Central memory CD8-positive, alpha-beta T cell (primary cell): Measurements from ENCODE around the gene FRMD4A.
"Not testable (repeated sequence)": the region's sequence is repeated elsewhere in the genome, so short reads cannot be mapped to it uniquely, and the experiment has no call there.

Source experiments
- ATAC-seq: fragments of 150-1000 bp; cut with Tn5 transposase; replicated peaks from 2 replicates; pipeline ENCODE4 v1.10.0; 2022; ENCODE audit warnings: mild to moderate bottlenecking, moderate FRiP score, moderate number of reproducible peaks; ENCODE audit not compliant: poor library complexity, severe bottlenecking; ENCODE audit errors: extremely low read depth
- DNase-seq, 2 donors: peaks; one replicate each; pipeline ENCODE4 v3.0.0; 2021; ENCODE audit warnings: low spot score in 2 of 2
- H3K27ac Mint-ChIP-seq: one replicate; pipeline ENCODE4 v1.8.0; 2022; ENCODE audit warnings: low read depth, mild to moderate bottlenecking, moderate library complexity, mixed read lengths
- H3K27me3 Mint-ChIP-seq: one replicate; pipeline ENCODE4 v1.8.0; 2022; ENCODE audit warnings: mixed read lengths
- H3K36me3 Mint-ChIP-seq: one replicate; pipeline ENCODE4 v1.8.0; 2022; ENCODE audit warnings: mild to moderate bottlenecking, moderate library complexity, mixed read lengths; ENCODE audit not compliant: insufficient read depth
- H3K4me1 Mint-ChIP-seq: one replicate; pipeline ENCODE4 v1.8.0; 2022; ENCODE audit warnings: mixed read lengths
- H3K4me3 Mint-ChIP-seq: one replicate; pipeline ENCODE4 v1.8.0; 2022; ENCODE audit warnings: mild to moderate bottlenecking, moderate library complexity, mixed read lengths
- H3K9me3 Mint-ChIP-seq: one replicate; pipeline ENCODE4 v1.8.0; 2022; ENCODE audit warnings: mixed read lengths

FRMD4A gene

DNA sequence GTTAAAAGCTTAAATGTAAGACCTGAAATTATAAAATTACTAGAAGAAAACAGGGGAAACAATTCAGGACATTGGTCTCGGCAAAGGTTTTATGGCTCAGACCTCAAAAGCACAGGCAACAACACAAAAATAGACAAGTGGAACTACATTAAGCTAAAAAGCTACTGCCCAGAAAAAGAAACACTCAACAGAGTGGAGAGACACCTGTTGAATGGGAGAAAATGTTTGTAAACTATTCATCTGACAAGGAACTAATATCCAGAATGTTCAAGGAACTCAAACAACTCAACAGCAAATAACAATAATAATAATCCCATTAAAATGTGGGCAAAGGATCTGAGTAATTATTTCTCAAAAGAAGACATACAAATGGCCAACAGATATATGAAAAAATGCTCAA is 170.4 kb downstream of the FRMD4A start:
- H3K4me1 Mint-ChIP-seq, result no peaks in the 10 kb centered on the region
- H3K27me3 Mint-ChIP-seq, result peaks cover 89% of the 10 kb centered on the region
- DNase-seq (no peak), ATAC-seq (no peak)
- H3K36me3 Mint-ChIP-seq, result no peaks in the 10 kb centered on the region
- H3K9me3 Mint-ChIP-seq, result no peaks in the 10 kb centered on the region
- H3K27ac Mint-ChIP-seq, result no peak overlapping the region
- no peak overlapping the region for H3K4me3 Mint-ChIP-seq

DNA sequence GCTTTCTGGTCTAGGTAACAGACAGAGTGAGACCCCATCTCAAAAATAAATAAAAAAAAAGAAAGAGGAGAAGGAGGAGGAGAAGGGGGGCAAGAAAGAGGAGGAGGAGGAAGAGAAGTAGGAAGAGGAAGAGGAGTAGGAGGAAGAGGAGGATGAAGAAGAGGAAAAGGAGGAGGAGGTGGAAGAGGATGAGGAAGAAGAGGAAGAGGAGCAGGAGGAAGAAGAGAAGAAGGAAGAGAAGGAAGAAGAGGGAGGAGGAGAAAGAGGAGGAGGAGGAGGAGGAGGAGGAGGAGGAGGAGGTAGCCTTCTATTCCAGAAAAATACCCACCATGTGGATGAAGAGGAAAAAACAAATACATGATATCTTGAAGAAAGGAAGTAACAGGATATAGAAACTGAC is 172.1 kb downstream of the FRMD4A start:
- no peaks in the 10 kb centered on the region for H3K4me1 Mint-ChIP-seq
- H3K27ac Mint-ChIP-seq, result no peak overlapping the region
- DNase-seq, result no peak
- ATAC-seq, result no peak
- H3K27me3 Mint-ChIP-seq, result peaks cover 84% of the 10 kb centered on the region
- no peaks in the 10 kb centered on the region for H3K9me3 Mint-ChIP-seq
- no peaks in the 10 kb centered on the region for H3K36me3 Mint-ChIP-seq
- no peak overlapping the region for H3K4me3 Mint-ChIP-seq

DNA sequence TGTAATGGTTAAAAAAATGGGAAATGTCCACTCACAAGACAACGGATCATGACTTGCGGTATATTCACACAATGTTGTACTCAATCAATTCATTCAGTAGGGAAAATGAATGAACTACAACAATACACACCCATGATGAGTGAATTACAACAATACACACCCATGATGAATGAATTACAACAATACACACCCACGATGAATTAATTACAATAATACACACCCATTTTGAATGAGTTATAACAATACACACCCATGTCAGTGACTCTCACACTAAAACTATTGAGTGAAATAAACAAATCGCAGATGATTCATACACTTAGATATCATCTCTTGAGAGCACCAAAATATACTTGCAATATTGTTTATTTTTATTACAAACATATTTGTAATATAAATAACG is 174.6 kb downstream of the FRMD4A start:
- no peak for ATAC-seq
- DNase-seq, result no peak
- no peaks in the 10 kb centered on the region for H3K4me1 Mint-ChIP-seq
- H3K9me3 Mint-ChIP-seq, result no peaks in the 10 kb centered on the region
- no peak overlapping the region for H3K4me3 Mint-ChIP-seq
- no peak overlapping the region for H3K27ac Mint-ChIP-seq
- H3K27me3 Mint-ChIP-seq, result peaks cover 68% of the 10 kb centered on the region
- no peaks in the 10 kb centered on the region for H3K36me3 Mint-ChIP-seq

DNA sequence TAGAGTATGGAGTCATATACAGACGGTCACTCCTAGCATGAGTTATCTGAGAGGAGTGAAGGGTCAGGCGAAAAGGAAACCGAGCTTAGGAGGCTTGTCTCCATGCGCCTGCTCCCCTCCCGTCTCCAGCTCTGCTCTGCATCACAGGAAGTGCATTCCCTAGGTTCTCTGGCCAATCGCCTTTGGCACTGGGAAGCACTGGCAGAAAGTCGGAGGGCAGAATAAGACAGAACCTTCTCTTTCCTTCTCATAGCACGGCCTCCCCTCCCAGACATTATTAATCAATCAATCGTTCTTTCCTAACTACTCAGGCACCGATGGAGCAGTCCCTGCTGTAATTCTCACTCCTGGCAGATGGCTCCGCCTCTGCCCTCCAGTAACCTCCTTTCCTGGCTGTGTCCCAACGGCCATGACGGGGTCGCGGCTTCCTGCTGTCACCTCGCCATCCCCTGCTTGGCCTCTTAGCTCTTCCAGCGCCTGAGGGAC is 177.1 kb downstream of the FRMD4A start:
- Mint-ChIP-seq H3K27me3 (peaks cover 68% of the 10 kb centered on the region), H3K4me3 (no peak overlapping the region), H3K27ac (no peak overlapping the region), H3K9me3 (no peaks in the 10 kb centered on the region), H3K36me3 (no peaks in the 10 kb centered on the region), H3K4me1 (no peaks in the 10 kb centered on the region)
- ATAC-seq, result no peak
- no peak for DNase-seq

DNA sequence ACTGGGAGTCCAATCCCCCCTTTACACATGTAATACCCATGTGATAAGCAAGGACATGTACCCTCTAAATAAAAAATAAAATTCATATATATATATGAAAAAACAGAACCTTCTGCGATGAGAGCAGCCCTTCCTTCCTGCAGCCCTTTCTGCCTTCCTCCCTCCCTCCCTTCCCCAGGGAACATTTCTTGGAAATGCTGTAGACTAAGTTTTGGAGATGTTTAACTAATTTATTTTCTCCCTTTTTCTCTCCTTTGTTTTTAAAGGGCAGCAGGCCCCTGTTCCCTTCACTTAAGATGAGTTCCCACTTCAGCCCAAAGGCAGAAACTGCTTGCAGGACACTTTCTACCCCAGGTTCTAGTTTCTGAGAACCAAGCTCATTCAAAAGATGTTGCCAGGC is 179.2 kb downstream of the FRMD4A start:
- Mint-ChIP-seq H3K4me3 (no peak overlapping the region), H3K36me3 (no peaks in the 10 kb centered on the region), H3K27ac (no peak overlapping the region), H3K4me1 (no peaks in the 10 kb centered on the region), H3K9me3 (no peaks in the 10 kb centered on the region), H3K27me3 (peaks cover 68% of the 10 kb centered on the region)
- DNase-seq (no peak), ATAC-seq (no peak)

DNA sequence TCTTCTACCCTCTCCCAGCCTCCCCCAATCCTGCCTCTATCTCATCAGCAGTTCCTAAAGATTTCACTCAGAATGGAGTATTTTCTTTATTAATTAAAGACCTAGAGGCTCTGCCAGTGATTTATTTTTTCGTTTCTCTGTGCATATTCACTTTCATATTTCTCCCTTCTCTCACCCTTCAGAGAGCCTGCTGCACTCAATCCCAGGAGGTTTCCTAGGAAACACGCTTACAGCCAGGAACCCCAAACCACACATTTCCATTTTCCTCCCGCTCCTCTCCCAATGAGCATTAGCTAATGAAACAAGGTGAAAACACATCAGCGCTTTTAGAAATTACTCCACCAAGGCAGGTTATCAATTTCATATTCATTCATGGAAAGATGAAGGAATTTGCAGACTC is 180.2 kb downstream of the FRMD4A start:
- H3K9me3 Mint-ChIP-seq, result no peaks in the 10 kb centered on the region
- H3K4me3 Mint-ChIP-seq, result no peak overlapping the region
- DNase-seq (no peak), ATAC-seq (no peak)
- no peaks in the 10 kb centered on the region for H3K36me3 Mint-ChIP-seq
- no peak overlapping the region for H3K27ac Mint-ChIP-seq
- peaks cover 72% of the 10 kb centered on the region for H3K27me3 Mint-ChIP-seq
- H3K4me1 Mint-ChIP-seq, result no peaks in the 10 kb centered on the region

DNA sequence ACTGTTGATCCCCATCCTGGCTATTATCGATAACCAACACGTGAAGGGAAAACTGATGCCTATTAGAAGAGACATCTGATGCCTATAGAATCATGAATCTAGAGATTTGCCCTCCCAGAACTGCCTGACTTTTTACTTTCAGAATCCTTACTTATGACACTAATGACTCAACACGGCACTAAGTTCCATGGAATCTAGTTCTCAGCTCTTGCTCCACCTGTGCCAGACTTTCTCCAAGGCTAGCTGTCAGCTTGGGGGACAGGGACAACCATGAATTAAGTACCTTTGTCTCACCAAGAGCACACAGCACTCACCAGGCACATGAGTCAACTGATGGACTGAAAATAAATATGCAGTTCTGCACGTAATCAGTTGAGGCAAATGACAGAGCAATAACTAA is 184.2 kb downstream of the FRMD4A start:
- DNase-seq (no peak), ATAC-seq (no peak)
- peaks cover 95% of the 10 kb centered on the region for H3K27me3 Mint-ChIP-seq
- H3K4me1 Mint-ChIP-seq, result no peaks in the 10 kb centered on the region
- H3K4me3 Mint-ChIP-seq, result no peak overlapping the region
- H3K36me3 Mint-ChIP-seq, result no peaks in the 10 kb centered on the region
- H3K27ac Mint-ChIP-seq, result no peak overlapping the region
- no peaks in the 10 kb centered on the region for H3K9me3 Mint-ChIP-seq

DNA sequence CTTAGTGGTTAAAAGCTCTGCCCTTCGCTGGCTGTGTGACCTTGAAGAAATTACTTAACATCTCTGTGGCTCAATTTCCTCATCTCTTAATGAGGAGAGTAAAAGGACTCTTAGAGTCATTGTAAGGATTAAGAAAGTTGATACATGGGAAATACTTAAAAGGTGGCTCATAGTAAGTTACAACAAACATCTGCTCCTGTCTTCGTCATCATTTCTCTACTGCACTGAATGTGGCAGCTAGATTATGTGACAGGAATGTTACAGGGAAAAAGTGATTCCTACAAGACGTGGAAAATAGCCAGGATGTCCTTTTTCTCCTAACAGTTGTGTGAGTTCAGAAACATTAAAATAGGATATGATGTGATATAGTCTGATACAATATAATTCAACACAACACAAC is 184.7 kb downstream of the FRMD4A start:
- DNase-seq (no peak), ATAC-seq (no peak)
- H3K27ac Mint-ChIP-seq, result no peak overlapping the region
- no peaks in the 10 kb centered on the region for H3K4me1 Mint-ChIP-seq
- H3K27me3 Mint-ChIP-seq, result peaks cover 99% of the 10 kb centered on the region
- H3K9me3 Mint-ChIP-seq, result no peaks in the 10 kb centered on the region
- H3K36me3 Mint-ChIP-seq, result no peaks in the 10 kb centered on the region
- no peak overlapping the region for H3K4me3 Mint-ChIP-seq

DNA sequence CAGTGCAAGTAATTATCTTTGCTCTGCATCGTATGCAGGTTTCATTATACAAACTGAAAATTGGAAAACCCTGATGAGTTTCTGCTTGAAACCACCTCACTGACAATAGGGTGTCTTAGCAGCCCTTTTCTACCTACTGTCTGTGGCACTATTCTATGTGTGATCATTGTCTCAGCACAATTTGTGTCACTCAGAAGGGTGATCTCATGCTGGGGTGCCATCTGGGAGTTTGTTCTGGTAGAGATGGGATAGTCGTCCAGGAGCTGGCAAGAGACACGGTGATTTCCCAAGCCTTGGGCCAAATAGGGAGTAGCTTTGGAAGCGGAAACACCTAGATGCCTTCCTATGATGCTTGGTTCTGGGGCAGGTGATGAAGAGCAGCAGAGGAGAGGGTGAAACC is 186.3 kb downstream of the FRMD4A start:
- Mint-ChIP-seq H3K27me3 (peaks cover 94% of the 10 kb centered on the region), H3K27ac (no peak overlapping the region), H3K36me3 (no peaks in the 10 kb centered on the region), H3K4me3 (no peak overlapping the region), H3K4me1 (no peaks in the 10 kb centered on the region), H3K9me3 (no peaks in the 10 kb centered on the region)
- ATAC-seq (no peak), DNase-seq (no peak)

DNA sequence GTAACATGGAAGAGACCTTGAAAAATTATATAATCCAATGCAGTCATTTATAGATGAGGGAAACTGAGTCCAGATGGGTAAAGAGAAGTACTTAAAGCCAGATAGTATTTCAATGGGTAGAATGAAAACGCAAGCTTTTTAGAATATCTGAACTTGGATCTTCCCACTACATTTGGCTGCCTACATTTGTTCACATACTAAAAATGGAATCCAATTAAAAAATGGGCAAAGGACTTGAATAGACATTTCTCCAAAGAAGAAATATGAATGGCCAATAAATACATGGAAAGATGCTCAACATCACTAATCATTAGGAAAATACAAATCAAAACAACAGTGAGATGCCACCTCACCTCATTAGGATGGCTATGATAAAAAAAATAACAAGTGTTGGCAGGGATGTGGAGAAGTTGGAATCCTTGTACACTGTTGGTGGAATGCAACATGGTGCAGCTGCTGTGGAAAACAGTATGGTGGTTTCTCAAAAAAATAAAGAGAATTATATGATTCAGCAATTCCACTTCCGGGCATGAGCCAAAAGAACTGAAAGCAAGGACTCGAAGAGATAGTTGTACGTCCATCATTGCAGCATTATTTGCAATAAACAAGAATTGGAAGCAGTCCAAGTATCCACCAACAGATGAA is 188.0 kb downstream of the FRMD4A start:
- ATAC-seq (no peak), DNase-seq (no peak)
- H3K4me1 Mint-ChIP-seq, result no peaks in the 10 kb centered on the region
- no peaks in the 10 kb centered on the region for H3K9me3 Mint-ChIP-seq
- H3K27ac Mint-ChIP-seq, result no peak overlapping the region
- peaks cover 81% of the 10 kb centered on the region for H3K27me3 Mint-ChIP-seq
- H3K4me3 Mint-ChIP-seq, result no peak overlapping the region
- H3K36me3 Mint-ChIP-seq, result no peaks in the 10 kb centered on the region

DNA sequence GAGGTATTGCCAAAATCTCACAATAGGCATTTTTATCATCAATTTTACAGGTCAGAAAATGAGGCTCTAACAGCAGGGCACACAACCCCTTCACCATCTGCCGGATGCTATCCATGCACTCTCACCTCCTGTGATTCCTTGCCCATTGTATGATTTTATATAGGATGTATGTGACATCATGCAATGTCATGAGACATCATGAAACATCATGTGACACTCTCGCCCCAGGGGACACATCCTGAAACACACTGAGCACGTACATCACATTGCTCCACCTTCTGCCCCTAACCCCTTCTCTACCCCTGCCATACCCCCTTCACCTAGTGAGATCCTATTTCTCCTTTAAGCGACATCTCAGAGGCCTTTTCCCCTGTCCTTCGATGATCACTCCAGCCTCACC is 189.4 kb downstream of the FRMD4A start:
- no peak overlapping the region for H3K4me3 Mint-ChIP-seq
- ATAC-seq, result no peak
- H3K27me3 Mint-ChIP-seq, result peaks cover 81% of the 10 kb centered on the region
- H3K4me1 Mint-ChIP-seq, result no peaks in the 10 kb centered on the region
- no peak overlapping the region for H3K27ac Mint-ChIP-seq
- no peaks in the 10 kb centered on the region for H3K9me3 Mint-ChIP-seq
- no peak for DNase-seq
- H3K36me3 Mint-ChIP-seq, result no peaks in the 10 kb centered on the region

DNA sequence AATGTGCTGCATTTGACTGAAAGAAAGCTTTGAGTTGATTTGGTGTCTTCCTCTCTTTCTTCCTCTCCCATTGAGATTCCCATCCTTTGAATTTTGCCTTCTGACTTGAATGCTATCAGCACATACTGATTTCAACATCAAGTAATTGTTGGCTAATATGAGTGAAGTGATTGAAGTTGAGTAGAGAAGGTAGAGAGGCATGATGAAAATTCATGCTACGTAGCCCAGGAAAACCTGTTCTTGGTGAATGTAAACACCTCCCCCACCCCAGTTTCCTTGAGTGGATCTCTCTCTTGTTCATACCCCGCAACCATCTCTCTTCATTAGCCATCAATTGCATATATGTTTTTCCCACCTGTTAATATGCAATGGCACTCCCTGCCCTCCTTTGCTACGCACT is 193.3 kb downstream of the FRMD4A start:
- Mint-ChIP-seq H3K9me3 (no peaks in the 10 kb centered on the region), H3K4me3 (no peak overlapping the region), H3K27ac (no peak overlapping the region), H3K4me1 (no peaks in the 10 kb centered on the region), H3K27me3 (peaks cover 52% of the 10 kb centered on the region), H3K36me3 (no peaks in the 10 kb centered on the region)
- no peak for DNase-seq
- no peak for ATAC-seq

DNA sequence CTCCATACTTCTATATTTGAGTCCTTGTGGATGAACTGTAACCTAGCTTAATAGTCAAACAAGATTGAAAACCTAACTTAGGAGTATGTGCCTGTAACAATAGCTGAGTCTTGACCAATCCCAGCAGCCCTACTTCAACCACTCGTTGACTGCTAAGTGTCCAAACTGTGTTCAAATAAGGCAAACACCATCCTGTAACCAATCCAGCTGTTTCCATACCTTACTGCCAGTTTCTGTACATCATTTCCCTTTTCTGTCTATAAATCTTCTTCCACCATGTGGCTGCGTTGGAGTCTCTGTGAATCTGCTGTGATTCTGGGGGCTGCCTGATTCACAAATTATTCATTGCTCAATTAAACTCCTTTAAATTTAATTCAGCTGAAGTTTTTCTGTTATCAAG is 195.5 kb downstream of the FRMD4A start:
- H3K4me1 Mint-ChIP-seq, ATAC-seq, H3K9me3 Mint-ChIP-seq, H3K27ac Mint-ChIP-seq, DNase-seq, H3K36me3 Mint-ChIP-seq, H3K4me3 Mint-ChIP-seq: not testable (repeated sequence)
- H3K27me3 Mint-ChIP-seq, result peaks cover 37% of the 10 kb centered on the region

DNA sequence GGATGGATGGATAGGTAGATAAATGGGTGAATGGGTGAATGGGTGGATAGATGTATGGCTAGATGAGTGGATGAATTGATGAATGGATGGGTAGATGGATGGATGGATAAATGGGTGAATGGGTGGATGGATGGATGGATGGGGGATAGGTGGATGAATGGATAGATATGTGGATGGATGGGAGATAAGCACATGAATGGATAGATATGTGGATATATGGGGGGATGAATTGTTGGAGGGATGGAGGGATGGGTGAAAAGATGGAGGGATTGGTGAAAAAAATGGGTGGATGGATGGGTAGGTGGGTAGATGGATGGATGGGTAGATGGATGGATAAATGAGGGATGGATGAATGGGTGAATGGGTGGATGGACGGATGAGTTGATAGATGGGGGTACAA is 196.4 kb downstream of the FRMD4A start:
- H3K9me3 Mint-ChIP-seq, result no peaks in the 10 kb centered on the region
- H3K36me3 Mint-ChIP-seq, result no peaks in the 10 kb centered on the region
- no peak for ATAC-seq
- H3K27me3 Mint-ChIP-seq, result peaks cover 38% of the 10 kb centered on the region
- H3K4me3 Mint-ChIP-seq, result no peak overlapping the region
- no peak for DNase-seq
- no peak overlapping the region for H3K27ac Mint-ChIP-seq
- H3K4me1 Mint-ChIP-seq, result no peaks in the 10 kb centered on the region
